Stimulated activated naive B cell treated with anti-CD40 and anti-IgM and Interleukin-4, amounts not matched to agents 10 μg/mL and 1 μg/mL and 100 μg/mL, for 72 hours (primary cell): ENCODE data around the gene KATNAL2.

Experiments
- ATAC-seq, 2 donors: fragments of 150-1000 bp; cut with Tn5 transposase; replicated peaks; 2 replicates each; pipeline ENCODE4 v1.10.0; 2021; ENCODE audit warnings: moderate library complexity in 1 of 2
- DNase-seq: peaks from one replicate; pipeline ENCODE4 v3.0.0; 2021
- H3K27ac Mint-ChIP-seq: one replicate; pipeline ENCODE4 v1.8.0; 2022; ENCODE audit warnings: mild to moderate bottlenecking, mixed read lengths
- H3K27me3 Mint-ChIP-seq, 2 donors: one replicate each; pipeline ENCODE4 v1.8.0; 2022; ENCODE audit warnings: mixed read lengths in 2 of 2
- H3K36me3 Mint-ChIP-seq, 2 donors: one replicate each; pipeline ENCODE4 v1.8.0; 2022; ENCODE audit warnings: mixed read lengths in 2 of 2, mild to moderate bottlenecking in 1 of 2
- H3K4me1 Mint-ChIP-seq, 2 donors: one replicate each; pipeline ENCODE4 v1.8.0; 2022; ENCODE audit warnings: mixed read lengths in 2 of 2, mild to moderate bottlenecking in 1 of 2
- H3K4me3 Mint-ChIP-seq, 2 donors: one replicate each; pipeline ENCODE4 v1.8.0; 2022; ENCODE audit warnings: mild to moderate bottlenecking in 2 of 2, mixed read lengths in 2 of 2, moderate library complexity in 1 of 2
- H3K9me3 Mint-ChIP-seq, 2 donors: one replicate each; pipeline ENCODE4 v1.8.0; 2022; ENCODE audit warnings: mixed read lengths in 2 of 2, mild to moderate bottlenecking in 1 of 2

Gene KATNAL2

DNA sequence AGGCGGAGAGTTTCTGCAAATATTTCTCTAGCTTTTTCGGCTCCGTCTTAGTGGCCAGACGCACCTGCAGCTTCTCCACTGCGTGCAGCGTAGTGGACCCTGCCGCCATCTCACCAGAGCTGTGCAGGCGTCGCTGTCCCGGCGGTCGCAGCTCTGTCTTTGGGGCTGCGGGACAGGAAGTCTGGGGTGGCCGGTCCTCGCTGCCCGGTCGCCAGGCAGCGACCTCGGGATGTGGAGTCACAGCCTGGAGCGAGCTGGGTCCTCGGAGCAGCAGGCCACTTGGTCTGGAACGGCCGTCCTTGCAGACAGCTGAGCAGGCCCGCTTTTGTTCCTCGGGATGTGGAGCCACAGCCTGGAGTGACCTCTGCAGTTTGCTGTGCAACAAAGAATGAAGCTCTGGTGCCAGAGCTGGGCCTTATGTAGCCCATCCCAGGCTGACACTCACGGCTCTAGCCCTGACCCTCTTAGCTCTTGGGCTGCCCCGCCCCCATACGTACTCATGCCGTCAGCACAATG, 117.8 kb downstream of the KATNAL2 start, which contains the start of gene ELOA2:
Gene ELOA2 (minus strand): TSS at position 466 of the 516 bp plus-strand sequence. CDS start 357 bp downstream, at position 109.
- H3K4me1 Mint-ChIP-seq, result no peaks in the 10 kb centered on the region
- H3K27ac Mint-ChIP-seq, result no peak within 1 kb of the TSS
- H3K4me3 Mint-ChIP-seq, result no peak within 1 kb of the TSS
- ATAC-seq, result no peak
- no peak for DNase-seq
- no peaks in the 10 kb centered on the region for H3K27me3 Mint-ChIP-seq
- H3K36me3 Mint-ChIP-seq, result peaks cover 0 to 7% of the 10 kb centered on the region in 2 donors
- peaks cover 3 to 7% of the 10 kb centered on the region in 2 donors for H3K9me3 Mint-ChIP-seq

DNA sequence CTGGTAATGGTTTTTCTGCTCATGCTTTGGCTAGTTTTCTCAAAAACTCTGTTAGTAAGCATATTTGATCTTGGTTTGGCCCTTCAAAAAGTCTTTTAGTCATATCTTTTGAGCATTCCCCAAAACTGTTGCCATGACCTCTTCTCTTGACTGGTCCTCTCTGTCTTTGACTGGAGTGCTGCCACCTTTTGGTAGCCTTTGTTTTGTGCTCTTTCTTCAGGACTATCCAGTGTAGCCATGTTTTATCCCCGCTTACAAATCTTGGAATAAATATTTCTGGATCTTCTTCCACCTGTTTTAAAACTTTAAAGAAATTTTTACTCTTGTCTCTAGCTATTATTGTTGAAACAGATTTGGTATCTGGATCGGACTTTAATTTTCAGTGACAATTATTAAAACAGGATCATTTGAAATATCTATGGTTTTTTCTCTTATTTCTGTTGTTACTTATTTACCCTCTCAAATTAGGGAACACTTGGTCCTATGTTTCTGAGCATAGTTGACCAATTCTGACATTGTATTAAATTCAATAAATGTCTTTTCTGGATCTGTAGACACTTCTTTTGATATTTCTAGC, 119.0 kb downstream of the KATNAL2 start:
- Mint-ChIP-seq H3K27ac (no peak overlapping the region), H3K36me3 (peaks cover 0 to 7% of the 10 kb centered on the region in 2 donors), H3K4me1 (no peaks in the 10 kb centered on the region), H3K4me3 (no peak overlapping the region), H3K27me3 (no peaks in the 10 kb centered on the region), H3K9me3 (peaks cover 0 to 4% of the 10 kb centered on the region in 2 donors)
- no peak for ATAC-seq
- DNase-seq, result no peak

DNA sequence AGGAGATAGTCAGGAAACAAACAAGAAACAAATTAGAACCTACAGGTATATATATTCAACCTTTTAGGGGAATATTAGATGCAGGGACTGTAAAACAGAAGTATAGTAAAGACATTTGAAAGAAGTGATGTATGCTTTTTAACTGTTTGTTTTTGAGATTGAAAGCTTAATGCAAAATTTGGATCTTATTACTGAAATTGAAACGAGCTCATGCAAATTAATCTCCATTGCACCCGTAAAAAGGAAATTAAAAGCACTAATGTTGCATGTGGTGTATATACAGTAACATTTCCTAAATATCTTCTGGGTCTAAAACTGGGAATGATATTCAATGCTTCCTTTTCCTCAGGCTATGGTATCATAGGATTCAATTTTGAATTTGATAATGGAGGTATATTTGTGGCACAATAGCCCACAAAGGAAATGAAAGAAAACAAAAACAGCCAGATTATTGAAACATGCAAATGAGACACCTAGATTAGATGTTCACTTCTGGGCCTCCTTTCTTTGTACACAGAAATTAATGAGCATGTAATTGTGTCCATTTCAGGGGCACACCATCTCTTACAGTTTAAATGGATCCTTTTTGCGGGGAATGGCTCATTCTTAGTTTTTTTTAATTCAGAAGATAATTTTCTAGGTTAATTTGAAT, 119.7 kb downstream of the KATNAL2 start:
- Mint-ChIP-seq H3K4me1 (no peaks in the 10 kb centered on the region), H3K36me3 (peaks cover 0 to 7% of the 10 kb centered on the region in 2 donors), H3K9me3 (peaks cover 0 to 3% of the 10 kb centered on the region in 2 donors), H3K4me3 (no peak overlapping the region), H3K27me3 (no peaks in the 10 kb centered on the region), H3K27ac (no peak overlapping the region)
- no peak for DNase-seq
- ATAC-seq, result no peak

DNA sequence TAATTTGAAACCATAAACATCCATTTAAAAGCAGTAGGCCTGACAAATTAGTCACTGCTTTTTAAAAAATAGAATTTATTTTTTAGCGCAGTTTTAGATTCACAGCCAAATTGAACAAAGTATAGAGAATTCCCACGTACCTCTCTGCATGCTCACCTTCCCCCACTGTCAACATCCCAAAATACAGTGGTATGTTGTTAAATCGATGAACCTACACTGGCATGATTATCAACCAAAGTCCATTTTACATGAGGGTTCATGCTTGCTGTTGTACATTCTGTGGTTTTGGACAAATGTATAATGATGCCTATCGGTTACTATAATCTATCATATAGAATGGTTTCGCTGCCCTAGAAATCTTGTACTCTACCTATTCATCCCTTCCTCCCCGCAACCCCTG, 123.6 kb downstream of the KATNAL2 start:
- Mint-ChIP-seq H3K27me3 (no peaks in the 10 kb centered on the region), H3K4me3 (no peak overlapping the region), H3K36me3 (no peaks in the 10 kb centered on the region), H3K9me3 (no peaks in the 10 kb centered on the region), H3K4me1 (no peaks in the 10 kb centered on the region), H3K27ac (no peak overlapping the region)
- no peak for DNase-seq
- ATAC-seq, result no peak

DNA sequence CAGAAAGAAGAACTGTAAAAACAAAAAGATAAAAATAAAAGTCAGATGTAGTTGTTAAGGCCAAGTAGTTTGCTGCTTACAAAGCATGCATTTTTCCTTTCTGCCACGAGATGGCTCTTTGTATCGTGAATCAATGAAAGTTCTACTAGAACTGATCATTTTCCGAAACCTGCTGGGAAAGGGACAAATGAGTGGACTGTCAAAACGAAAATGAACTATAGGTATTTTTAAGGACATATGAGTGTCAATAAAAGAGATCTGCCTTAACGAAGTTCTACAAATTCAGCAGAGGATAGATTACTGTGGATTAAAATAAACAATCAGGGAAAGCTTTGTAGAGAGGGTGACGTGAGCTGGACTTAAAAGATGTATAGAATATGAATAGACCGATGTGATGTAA, 133.1 kb downstream of the KATNAL2 start:
- DNase-seq (no peak), ATAC-seq (no peak)
- no peak overlapping the region for H3K4me3 Mint-ChIP-seq
- H3K9me3 Mint-ChIP-seq, result no peaks in the 10 kb centered on the region
- H3K4me1 Mint-ChIP-seq, result peaks cover 0 to 2% of the 10 kb centered on the region in 2 donors
- H3K27ac Mint-ChIP-seq, result no peak overlapping the region
- peaks cover 4 to 7% of the 10 kb centered on the region in 2 donors for H3K27me3 Mint-ChIP-seq
- H3K36me3 Mint-ChIP-seq, result no peaks in the 10 kb centered on the region

DNA sequence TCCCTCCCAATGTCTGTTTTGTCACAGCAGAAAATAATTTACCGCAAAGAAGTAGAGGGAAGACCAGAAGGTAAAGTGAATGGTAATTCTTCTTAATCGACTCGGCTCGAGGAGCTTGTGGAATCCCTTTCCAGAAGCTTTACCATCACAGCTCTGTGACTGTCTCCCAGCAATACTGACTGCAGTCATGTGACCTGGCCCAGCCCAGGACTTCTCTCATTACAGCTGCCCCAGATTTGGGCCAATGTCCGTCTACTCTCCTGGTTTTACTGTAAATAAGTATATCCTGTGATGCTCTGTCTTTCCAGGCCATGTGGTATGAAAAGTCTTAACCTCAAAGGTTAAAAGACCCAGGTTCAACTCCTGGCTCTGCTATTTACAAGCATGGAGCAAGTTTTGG, 137.0 kb downstream of the KATNAL2 start:
- Mint-ChIP-seq H3K36me3 (no peaks in the 10 kb centered on the region), H3K27me3 (peaks cover 4 to 7% of the 10 kb centered on the region in 2 donors), H3K4me3 (no peak overlapping the region), H3K27ac (no peak overlapping the region), H3K4me1 (peaks cover 0 to 2% of the 10 kb centered on the region in 2 donors), H3K9me3 (no peaks in the 10 kb centered on the region)
- DNase-seq (no peak), ATAC-seq (no peak)

DNA sequence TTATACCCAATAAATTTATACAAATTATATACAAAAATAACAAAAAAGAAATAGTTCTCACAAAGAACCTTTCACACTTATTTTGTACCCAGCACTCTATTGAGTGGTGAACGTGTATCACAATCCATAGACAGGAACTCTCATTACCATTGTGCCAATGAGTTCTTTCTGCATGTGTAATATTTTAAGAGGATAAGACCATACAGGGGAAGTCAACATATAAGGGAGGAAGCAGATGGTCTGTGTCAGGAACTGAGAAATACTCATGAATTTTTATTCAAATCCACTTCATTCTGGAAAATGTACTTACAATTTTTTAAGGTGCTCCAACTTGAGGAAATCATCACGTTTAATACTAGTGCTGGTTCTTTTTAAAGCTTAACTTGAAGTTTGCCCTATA, 145.1 kb downstream of the KATNAL2 start:
- Mint-ChIP-seq H3K36me3 (no peaks in the 10 kb centered on the region), H3K4me1 (no peaks in the 10 kb centered on the region), H3K9me3 (no peaks in the 10 kb centered on the region), H3K4me3 (no peak overlapping the region), H3K27me3 (no peaks in the 10 kb centered on the region), H3K27ac (no peak overlapping the region)
- ATAC-seq (no peak), DNase-seq (no peak)

DNA sequence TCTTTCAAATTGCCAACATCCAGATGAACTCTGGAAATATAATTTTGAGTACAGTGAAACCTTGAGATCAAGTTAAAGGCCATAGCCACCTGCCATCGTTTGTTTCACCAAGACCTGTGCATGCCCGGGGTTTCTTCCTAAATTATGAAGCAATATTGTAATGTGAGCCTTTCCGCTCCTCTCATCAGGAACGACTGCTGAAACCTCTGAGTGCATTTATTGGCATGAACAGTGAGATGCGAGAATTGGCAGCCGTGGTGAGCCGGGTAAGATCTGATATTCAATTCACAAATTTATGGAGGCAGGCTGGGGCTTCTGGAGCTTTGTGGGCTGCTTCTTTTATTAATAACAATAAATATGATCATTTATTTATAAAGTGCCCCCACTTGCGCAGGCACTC, 145.7 kb downstream of the KATNAL2 start:
- ATAC-seq, result no peak

DNA sequence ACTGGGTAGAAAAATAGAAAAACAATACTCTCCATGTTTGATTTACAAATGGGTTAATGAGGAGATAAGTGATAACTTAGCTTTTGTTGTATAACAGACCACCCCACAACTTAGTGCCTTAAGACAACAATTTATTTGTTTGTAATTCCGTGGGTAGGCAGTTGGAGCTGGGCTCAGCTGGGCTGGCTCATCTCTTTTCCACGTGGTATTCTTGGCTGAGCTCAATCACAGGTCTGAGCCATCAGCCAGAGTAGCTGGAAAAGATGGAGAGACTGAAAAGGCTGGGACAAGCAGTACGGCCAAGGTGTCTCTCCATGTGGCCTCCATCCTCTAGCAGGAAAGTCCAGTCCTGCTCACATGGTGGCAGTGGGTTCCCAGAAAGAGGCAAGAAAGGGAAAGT, 150.2 kb downstream of the KATNAL2 start:
- H3K9me3 Mint-ChIP-seq, result no peaks in the 10 kb centered on the region
- no peak for ATAC-seq
- no peak overlapping the region for H3K27ac Mint-ChIP-seq
- DNase-seq, result no peak
- H3K4me3 Mint-ChIP-seq, result no peak overlapping the region
- no peaks in the 10 kb centered on the region for H3K27me3 Mint-ChIP-seq
- H3K36me3 Mint-ChIP-seq, result no peaks in the 10 kb centered on the region
- no peaks in the 10 kb centered on the region for H3K4me1 Mint-ChIP-seq

More for the DNA sequence above, 145.7 kb downstream of the KATNAL2 start:
- Mint-ChIP-seq H3K4me3 (no peak overlapping the region), H3K4me1 (no peaks in the 10 kb centered on the region), H3K36me3 (no peaks in the 10 kb centered on the region), H3K27me3 (no peaks in the 10 kb centered on the region), H3K9me3 (no peaks in the 10 kb centered on the region), H3K27ac (no peak overlapping the region)
- no peak for DNase-seq

DNA sequence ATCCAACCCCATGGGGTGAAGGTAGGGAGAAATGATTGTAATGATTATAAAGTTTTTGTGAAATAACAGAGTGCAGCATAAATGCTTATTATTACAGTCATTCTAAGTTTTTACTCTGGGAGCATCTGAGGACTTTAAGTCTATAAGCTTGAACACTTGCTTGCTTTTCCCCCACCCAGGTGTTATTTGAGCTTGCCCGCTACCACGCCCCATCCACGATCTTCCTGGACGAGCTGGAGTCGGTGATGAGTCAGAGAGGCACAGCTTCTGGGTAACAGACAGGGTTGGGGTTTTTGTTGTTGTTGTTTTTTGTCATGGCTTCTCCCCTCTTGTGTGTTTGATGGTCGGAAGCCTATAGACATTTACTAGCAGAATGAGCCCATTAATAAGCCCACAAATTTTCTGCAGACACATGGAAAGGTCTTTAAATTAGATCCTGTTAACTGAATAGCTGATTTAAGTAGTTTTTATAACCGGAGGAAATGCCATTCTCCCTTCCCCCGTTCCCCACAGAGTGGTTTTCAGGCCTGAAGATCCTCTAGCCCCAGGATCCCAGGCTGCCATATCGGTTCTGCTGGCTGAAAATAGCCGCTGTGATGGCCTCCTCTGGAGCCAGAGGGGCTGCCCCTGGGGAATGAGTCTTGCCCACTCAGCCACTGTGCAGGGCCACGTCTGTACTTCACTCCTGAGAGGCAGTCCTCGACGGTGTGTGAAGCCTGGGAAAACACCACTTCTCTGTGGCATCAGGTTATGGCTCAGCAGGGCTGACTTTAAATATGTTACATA, 157.9 kb downstream of the KATNAL2 start:
- Mint-ChIP-seq H3K36me3 (peaks cover 0 to 3% of the 10 kb centered on the region in 2 donors), H3K9me3 (no peaks in the 10 kb centered on the region), H3K27ac (no peak overlapping the region), H3K4me1 (no peaks in the 10 kb centered on the region), H3K4me3 (no peak overlapping the region), H3K27me3 (no peaks in the 10 kb centered on the region)
- DNase-seq (no peak), ATAC-seq (no peak)

DNA sequence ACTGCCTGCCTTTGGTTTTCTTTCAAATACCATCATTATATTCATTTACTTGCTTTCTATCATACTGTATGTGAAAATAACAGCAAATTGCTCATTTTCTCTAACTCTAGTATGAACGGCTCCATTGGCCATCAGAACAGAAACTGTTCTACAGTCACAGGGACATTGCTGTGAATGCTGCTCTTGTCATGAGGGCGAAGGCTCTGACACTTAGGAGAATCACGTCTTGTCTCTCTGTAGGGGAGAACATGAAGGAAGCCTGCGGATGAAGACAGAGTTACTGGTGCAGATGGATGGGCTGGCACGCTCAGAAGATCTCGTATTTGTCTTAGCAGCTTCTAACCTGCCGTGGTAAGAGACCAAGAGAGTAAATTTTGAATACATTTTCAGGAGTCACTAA, 159.7 kb downstream of the KATNAL2 start:
- Mint-ChIP-seq H3K4me1 (no peaks in the 10 kb centered on the region), H3K9me3 (no peaks in the 10 kb centered on the region), H3K4me3 (no peak overlapping the region), H3K27ac (no peak overlapping the region), H3K27me3 (no peaks in the 10 kb centered on the region), H3K36me3 (peaks cover 0 to 3% of the 10 kb centered on the region in 2 donors)
- ATAC-seq (no peak), DNase-seq (no peak)

DNA sequence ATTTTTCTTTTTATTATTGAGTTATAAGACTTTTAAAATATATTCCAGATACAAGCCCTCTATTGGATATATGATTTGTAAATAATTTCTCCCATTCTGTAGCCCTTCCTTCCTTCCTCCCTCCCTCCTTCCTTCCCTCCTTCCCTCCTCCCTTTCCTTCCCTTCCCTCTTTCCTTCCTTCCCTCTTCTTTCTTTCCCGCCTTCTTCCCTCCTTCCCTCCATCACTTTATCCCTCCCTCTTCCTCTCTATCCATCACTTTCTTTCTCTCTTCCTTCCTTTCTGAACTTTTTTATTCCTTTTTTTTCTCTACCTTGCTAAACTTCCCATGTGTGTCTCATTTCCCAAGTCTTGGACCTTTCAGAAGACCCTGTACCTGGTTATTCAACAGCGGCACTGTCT, 163.5 kb downstream of the KATNAL2 start:
- Mint-ChIP-seq H3K27me3 (no peaks in the 10 kb centered on the region), H3K4me1 (no peaks in the 10 kb centered on the region), H3K36me3 (peaks cover 2 to 6% of the 10 kb centered on the region in 2 donors), H3K9me3 (no peaks in the 10 kb centered on the region), H3K4me3 (no peak overlapping the region), H3K27ac (no peak overlapping the region)
- ATAC-seq, result no peak
- no peak for DNase-seq

DNA sequence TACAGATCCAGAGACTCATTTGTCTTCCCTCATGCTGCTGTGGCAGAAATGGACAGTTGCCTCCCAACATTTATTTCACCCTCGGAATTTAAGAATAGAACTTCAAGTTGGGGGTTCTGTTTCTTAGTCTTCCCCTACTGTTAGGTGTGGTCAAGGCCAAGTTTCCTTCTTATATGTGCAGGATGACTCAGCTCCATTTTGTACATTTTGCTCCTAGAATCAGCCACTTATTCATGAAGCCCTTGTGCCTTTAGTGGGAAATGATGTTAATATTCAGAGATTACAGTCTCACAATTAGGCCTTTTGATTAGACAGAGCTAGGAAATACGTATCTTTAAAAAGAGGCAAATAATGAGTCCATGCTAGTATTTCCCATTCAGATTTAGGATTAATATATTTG, 164.2 kb downstream of the KATNAL2 start:
- ATAC-seq (no peak), DNase-seq (no peak)
- no peak overlapping the region for H3K27ac Mint-ChIP-seq
- H3K4me3 Mint-ChIP-seq, result no peak overlapping the region
- H3K36me3 Mint-ChIP-seq, result peaks cover 2 to 10% of the 10 kb centered on the region in 2 donors
- no peaks in the 10 kb centered on the region for H3K4me1 Mint-ChIP-seq
- no peaks in the 10 kb centered on the region for H3K9me3 Mint-ChIP-seq
- no peaks in the 10 kb centered on the region for H3K27me3 Mint-ChIP-seq

DNA sequence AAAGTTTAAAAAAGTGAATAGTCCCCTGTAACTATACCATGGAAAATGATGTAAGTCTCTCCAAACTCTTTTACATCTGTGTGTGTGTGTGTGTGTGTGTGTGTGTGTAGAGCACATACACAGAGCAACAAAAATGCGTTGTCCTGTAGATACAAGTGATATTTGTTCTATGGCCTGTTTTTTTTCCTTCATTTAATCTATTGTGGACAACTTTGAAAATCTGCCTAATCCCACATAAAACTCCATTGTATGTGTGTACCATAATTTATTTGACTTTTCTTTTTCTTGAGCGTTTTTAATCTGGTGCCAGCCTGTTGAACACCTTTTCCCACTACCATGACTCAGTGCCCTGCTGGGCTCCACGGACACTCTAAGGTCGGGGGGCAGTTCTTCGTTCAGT, 170.3 kb downstream of the KATNAL2 start:
- no peak for ATAC-seq

More for the DNA sequence above, 170.3 kb downstream of the KATNAL2 start:
- Mint-ChIP-seq H3K36me3 (peaks cover 2 to 18% of the 10 kb centered on the region in 2 donors), H3K4me1 (peaks cover 2 to 8% of the 10 kb centered on the region in 2 donors), H3K9me3 (no peaks in the 10 kb centered on the region), H3K27ac (no peak overlapping the region), H3K4me3 (no peak overlapping the region), H3K27me3 (no peaks in the 10 kb centered on the region)
- DNase-seq, result no peak
